Dedifferentiated amniotic fluid mesenchymal stem cell (primary cell): ENCODE data around the gene ALB.
"Not testable (repeated sequence)": the region's sequence is repeated elsewhere in the genome, so short reads cannot be mapped to it uniquely, and the experiment has no call there.

Source experiments
- DNase-seq: peaks from one replicate; pipeline ENCODE4 v3.0.0-alpha.2; 2016; ENCODE audit errors: extremely low spot score

ALB gene

DNA sequence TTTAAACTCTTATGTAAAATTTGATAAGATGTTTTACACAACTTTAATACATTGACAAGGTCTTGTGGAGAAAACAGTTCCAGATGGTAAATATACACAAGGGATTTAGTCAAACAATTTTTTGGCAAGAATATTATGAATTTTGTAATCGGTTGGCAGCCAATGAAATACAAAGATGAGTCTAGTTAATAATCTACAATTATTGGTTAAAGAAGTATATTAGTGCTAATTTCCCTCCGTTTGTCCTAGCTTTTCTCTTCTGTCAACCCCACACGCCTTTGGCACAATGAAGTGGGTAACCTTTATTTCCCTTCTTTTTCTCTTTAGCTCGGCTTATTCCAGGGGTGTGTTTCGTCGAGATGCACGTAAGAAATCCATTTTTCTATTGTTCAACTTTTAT lies at the start of gene ALB:
Gene ALB, plus strand, starts transcription at position 246 of the 400 bp plus-strand sequence. Its CDS starts 41 bp downstream, at position 287.
- no peak for DNase-seq

DNA sequence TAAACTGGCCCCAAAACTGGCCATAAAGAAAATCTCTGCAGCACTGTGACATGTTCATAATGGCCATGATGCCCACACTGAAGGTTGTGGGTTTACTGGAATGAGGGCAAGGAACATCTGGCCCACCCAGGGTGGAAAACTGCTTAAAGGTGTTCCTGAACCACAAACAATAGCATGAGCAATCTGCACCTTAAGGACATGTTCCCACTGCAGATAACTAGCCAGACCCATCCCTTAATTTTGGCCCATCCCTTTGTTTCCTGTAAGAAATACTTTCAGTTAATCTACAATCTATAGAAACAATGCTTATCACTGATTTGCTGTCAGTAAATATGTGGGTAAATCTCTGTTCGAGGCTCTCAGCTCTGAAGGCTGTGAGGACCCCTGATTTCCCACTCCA lies 46.9 kb upstream of the ALB start:
- DNase-seq = not testable (repeated sequence)

DNA sequence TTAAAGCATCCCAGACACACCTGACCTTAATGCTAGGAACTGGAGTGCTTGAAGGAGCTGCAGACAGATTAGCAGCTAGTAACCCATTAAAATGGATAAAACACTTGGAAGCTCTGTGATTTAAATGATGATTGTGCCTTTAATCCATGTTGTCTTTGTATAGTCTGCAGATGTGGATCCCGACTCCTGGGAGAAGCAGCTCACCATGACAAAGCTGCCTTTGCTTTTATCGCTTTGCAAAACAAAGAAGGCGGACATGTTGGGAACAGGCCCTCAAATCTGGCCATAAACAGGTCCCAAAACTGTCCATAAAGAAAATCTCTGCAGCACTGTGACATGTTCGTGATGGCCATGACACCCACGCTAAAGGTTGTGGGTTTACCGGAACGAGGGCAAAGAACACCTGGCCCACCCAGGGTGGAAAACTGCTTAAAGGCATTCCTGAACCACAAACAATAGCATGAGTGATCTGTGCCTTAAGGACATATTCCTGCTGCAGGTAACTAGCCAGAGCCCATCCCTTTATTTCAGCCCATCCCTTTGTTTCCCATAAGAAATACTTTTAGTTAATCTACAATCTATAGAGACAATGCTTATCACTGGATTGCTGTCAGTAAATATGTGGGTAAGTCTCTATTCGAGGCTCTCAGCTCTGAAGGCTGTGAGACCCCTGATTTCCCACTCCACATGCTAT lies 34.4 kb upstream of the ALB start:
- DNase-seq = not testable (repeated sequence)

DNA sequence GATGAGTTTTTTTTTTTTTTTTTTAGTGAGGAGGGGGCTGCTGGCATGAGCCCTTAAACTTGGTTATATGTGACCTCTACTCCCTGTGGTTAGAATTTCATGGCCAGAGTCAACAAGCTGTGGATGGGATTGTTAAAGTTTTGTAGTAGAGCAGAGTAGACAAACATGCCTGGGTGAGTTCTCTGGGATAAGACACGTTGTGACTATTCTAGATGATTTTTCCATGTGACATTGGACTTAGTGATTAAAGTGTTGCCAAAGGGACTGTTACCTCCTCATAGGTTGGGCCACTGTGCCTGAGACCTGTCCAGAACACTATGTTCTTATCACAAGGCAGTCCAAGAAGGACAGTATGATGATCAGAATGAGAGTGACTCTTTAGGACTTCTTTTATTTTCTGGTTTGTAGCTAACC lies 28.8 kb upstream of the ALB start:
- DNase-seq = no peak

DNA sequence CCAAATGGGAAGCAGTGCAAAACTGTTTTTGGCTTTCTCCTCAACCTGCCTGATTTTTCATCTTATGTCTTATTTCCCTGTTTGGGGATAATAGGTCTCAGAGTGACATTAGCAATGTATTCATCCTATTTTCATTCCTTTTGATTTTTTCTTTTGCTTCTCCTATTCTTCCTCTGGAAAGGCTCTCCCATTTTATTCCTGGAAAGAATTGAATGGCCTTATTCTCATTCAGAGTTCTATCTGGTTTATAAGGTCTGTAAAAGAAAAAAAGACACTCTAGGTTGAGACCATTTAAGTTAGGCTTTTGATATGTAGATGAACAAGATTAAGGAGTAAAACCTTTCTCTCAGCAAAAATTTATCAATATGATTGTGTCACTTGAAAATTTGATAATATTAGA lies 27.8 kb upstream of the ALB start:
- DNase-seq = no peak

DNA sequence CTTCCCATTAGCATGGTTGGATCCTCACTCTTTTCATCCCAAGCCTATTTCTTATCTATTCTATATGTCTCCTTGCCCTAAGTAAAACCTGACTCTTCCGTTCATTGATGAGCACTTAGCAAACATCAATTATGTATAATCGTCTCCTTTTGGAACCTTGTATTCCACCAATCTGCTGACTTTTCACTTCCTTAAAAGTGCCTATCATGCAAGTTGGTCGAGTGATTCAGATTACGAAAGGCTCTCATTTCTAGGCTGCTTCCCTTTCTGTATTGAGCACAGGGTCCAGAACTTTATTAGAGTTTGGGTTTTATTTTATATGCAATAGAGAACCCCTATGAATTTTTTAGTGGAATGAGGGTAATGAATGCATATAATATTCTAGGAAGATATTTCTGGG lies 27.1 kb upstream of the ALB start:
- no peak for DNase-seq

DNA sequence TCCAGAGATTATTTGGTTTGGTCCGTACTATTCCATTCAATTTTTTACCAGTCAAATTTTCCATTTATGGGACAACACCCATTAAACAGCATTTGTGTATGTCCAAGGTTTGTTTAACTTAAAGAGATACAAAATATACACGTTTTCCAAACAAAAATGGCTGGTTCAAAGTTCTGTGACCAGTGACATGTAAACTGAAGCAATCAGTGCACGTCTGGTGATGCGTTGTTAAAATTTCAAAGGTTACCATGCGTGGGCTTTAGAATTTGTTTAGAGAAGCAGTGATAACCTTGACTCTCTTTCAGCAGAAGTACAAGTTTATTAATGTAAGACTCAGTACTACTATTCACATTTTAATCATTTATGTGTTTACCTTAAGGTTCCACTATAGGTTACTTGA lies 25.2 kb upstream of the ALB start:
- no peak for DNase-seq

DNA sequence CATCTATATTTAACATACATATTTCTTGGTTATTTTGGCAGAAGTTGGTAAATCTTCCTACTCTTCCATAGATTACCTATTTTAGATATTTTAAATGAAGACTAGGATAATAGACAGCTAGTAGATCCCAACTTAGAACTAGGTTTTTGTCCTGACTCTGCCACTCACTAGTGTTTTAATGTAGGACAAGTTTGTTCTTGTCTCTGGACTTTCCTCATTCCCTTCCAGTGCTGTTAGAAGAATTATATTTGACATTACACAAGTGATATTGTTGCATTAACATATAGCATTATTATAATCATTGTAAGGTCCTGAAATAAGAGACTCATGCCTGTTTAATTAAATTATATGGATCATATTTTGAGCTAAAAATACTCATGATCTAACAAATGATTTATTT lies 24.1 kb upstream of the ALB start:
- DNase-seq = no peak

DNA sequence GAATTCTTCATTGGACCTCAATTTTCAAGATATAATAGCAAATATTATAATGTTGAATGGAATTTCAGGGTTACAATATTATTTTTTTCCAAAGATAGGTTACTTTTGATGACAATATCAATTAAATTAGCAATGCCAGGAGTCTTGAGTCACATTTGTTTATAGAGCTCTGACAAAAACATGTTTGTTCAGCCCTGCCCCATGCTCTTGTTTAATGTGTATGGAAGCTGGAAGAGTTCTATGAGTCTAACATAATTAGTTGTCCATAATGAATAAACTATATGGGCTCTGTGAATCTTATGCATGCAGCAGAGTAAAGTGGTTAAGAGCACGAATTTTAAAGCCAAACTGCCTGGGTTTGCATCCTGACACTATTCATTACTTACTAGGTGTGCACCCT lies 22.9 kb upstream of the ALB start:
- DNase-seq = no peak

DNA sequence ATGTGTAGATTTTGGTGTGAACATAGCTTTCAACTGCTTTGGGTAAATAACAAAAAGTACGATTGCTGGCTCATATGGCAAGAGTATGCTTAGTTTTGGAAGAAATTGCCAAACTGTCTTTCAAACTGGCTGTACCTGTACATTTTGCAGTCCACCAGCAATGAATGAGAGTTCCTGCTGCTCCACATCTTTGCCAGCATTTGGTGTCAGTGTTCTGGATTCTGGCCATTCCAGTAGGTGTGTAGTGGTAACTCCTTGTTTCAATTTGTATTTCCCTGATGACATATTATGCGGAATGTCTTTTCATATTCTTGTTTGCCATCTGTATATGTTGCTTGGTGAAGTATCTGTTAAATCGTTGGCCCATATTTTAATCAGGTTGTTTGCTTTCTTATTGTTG lies 20.6 kb upstream of the ALB start:
- no peak for DNase-seq

DNA sequence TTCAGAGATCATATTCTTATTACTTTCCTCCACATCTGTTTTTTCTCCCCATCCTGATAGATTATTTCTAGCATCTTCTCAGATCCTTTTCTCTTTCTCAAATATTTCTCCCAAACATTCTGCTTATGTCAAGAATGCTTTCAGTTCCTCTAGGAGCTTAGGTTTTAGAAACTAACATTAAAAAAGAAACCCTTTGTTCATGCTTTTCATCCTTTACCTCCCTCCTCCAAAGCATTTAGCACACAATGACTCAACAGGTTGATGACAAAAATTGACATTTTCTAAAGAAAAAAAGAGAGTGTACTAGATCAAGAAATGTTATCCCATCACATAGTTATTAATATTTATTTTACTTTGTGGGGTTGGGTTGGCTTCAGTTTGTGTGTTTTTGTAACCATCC lies 16.5 kb upstream of the ALB start:
- DNase-seq = no peak

DNA sequence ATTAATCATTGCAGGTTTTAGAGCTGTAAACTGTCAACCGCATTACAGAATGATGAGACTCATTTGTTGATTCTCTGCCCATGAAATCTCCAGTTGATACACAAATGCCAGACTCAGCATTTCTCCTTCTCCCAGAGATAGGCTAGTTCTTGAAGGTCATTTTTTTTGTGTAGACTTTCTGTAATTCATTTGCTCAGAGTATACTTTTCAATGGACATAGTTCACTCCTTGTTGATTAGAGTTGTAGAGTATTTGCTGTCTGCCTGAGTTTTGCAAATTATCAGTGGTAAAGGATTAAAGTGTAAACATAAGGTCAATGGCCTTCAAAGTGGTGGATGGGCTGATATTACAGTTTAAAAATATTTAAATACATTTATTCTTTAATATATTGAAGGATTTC lies 15.2 kb upstream of the ALB start:
- no peak for DNase-seq

DNA sequence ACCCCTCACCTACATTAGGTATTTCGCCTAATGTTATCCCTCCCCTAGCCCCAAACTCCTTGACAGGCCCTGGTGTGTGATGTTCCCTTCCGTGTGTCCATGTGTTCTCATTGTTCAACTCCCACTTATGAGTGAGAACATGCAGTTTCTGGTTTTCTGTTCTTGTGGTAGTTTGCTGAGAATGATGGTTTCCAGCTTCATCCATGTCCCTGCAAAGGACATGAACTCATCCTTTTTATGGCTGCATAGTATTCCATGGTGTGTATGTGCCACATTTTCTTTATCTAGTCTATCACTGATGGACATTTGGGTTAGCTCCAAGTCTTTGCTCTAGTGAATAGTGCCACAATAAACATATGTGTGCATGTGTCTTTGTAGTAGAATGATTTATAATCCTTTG lies 14.4 kb upstream of the ALB start:
- not testable (repeated sequence) for DNase-seq

DNA sequence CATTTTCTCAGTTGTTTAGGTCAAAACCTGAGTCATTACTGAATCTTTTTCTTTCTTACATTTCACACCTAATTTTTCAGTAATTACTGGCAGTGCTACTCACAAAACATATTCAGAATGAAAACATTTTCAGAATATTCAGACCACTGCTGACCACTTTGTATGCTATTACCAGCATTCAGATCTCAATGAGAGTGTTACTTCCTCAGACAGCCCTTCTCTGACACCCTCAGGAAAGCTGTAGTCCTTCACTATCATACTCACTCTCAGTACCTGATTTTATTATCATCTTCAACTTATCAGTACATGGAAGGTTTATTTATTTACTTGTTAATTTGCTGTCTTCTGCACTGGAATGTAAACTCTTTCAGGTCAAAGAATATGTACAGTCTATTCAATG lies 12.3 kb upstream of the ALB start:
- no peak for DNase-seq

DNA sequence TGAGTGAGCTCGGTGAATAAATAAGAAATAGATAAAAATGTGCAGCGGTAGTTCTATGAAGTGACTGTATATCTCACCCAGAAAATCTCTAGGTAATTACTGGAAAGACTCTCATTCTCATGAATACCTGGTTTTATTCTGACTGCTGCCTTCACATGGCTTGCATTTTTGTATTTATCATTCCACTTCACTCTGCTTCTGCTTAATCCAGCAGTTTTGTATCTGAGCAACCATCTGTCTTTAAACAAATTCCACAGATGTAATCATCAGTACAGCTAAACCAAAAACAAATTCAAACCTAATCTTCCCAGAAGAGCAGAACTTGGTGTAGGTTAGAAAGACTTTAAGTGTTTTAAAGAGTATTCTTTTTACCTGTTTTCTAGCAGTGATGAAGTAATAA lies 11.2 kb upstream of the ALB start:
- no peak for DNase-seq

DNA sequence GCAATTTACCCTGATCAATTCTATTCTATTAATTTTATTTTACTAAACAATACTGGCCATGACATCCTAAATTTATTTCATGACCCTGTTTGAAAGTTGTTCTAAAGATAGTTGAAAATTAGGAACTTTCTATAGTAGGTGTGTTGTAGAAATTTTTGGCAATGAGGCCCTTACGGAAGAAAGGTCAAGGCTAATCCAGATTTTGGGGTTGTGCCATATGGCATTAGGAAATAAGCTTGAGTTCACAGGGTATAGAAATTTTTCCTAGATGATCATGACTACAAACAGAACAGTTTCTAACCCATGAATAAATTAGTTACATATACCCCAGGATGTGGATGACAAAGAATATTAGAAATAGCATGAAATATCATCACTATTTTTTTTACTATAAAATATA lies 7.8 kb upstream of the ALB start:
- no peak for DNase-seq

DNA sequence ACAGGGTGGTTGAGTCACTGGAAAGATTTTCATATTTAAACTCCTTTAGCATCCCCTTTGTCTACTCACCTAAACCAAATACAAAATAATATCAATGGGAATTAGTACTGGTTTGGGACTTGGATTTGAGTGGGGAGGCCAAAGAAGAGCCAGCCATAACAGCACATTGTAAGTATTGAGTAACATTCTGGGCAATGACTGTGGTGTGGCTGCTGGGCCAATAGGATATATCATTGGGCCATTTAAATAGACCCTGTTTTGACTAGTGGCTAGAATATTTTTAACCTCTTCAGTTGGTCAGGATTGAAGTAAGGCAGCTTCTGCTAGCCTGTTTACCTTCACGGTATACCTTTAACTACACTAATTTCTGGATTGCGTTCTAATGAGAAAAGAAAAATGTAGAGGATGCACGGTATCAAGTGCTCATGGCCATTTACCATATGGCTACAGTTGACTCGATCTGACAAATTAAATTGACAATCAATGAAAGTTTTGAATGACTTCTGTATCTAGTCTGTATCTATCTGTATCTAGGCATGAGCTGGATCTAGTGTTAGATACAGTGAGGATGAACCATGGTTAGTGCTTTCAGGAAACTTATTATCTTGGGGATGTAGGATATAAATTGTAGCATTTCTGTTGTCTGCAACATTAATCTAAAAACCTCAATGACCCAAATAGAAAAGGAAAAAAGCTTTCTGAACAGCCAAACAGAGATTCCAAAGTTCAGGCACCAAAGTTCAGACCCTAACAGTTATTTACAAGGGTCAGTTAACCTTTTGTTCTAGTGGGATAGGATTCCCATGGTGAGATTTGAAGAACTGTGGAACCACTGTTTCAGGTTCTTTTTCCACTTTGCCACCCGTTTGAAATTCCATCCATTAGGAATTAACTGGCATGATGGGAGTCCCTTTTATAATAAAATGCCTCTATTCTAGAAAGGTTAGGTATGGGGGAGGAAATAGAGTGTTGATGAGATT lies 6.8 kb upstream of the ALB start:
- no peak for DNase-seq

DNA sequence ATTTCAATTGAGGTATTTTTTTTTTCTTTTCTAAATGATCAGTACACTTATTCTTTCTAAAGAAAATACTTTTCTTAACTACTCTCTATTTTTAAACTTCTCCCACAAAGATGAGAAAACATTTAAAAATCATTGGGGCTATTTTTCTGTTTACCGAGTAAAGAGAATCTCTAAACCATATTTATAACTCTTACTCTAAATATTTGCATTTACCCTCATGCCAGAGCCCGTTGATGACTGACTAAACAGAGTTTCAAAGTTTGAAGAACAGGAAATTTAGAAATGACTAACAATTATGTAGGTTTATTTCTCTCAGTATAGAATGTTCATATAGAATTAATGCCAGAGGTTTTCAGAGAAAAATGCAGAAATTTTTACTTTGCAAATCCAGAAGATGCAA lies 2.7 kb upstream of the ALB start:
- DNase-seq = no peak

DNA sequence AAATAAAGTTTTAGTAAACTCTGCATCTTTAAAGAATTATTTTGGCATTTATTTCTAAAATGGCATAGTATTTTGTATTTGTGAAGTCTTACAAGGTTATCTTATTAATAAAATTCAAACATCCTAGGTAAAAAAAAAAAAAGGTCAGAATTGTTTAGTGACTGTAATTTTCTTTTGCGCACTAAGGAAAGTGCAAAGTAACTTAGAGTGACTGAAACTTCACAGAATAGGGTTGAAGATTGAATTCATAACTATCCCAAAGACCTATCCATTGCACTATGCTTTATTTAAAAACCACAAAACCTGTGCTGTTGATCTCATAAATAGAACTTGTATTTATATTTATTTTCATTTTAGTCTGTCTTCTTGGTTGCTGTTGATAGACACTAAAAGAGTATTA lies 370 bp downstream of the ALB start:
- DNase-seq = no peak

DNA sequence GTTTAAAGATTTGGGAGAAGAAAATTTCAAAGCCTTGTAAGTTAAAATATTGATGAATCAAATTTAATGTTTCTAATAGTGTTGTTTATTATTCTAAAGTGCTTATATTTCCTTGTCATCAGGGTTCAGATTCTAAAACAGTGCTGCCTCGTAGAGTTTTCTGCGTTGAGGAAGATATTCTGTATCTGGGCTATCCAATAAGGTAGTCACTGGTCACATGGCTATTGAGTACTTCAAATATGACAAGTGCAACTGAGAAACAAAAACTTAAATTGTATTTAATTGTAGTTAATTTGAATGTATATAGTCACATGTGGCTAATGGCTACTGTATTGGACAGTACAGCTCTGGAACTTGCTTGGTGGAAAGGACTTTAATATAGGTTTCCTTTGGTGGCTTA lies 1.1 kb downstream of the ALB start:
- DNase-seq = no peak

DNA sequence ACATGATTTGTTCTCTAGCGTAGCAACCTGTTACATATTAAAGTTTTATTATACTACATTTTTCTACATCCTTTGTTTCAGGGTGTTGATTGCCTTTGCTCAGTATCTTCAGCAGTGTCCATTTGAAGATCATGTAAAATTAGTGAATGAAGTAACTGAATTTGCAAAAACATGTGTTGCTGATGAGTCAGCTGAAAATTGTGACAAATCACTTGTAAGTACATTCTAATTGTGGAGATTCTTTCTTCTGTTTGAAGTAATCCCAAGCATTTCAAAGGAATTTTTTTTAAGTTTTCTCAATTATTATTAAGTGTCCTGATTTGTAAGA lies 2.4 kb downstream of the ALB start:
- no peak for DNase-seq

DNA sequence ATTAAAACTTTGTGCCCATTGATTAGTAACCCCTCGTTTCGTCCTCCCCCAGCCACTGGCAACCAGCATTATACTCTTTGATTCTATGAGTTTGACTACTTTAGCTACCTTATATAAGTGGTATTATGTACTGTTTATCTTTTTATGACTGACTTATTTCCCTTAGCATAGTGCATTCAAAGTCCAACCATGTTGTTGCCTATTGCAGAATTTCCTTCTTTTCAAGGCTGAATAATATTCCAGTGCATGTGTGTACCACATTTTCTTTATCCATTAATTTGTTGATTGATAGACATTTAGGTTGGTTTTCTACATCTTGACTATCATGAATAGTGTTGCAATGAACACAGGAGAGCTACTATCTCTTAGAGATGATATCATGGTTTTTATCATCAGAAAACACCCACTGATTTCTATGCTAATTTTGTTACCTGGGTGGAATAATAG lies 3.2 kb downstream of the ALB start:
- DNase-seq = no peak

DNA sequence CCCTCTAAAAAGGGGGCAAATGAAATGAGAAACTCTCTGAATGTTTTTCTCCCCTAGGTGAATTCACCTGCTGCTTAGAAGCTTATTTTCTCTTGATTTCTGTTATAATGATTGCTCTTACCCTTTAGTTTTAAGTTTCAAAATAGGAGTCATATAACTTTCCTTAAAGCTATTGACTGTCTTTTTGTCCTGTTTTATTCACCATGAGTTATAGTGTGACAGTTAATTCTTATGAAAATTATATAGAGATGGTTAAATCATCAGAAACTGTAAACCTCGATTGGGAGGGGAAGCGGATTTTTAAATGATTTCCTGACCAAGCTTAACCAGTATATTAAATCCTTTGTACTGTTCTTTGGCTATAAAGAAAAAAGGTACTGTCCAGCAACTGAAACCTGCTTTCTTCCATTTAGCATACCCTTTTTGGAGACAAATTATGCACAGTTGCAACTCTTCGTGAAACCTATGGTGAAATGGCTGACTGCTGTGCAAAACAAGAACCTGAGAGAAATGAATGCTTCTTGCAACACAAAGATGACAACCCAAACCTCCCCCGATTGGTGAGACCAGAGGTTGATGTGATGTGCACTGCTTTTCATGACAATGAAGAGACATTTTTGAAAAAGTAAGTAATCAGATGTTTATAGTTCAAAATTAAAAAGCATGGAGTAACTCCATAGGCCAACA lies 4.2 kb downstream of the ALB start:
- DNase-seq = no peak
